PC-9 (cell line): ENCODE measurements around the gene VSIG10L. TPM values are rescaled to one million over a fixed set of nuclear protein-coding genes. Genes with fewer than 3 reads are reported as not detected.

ENCODE experiments used
- BruUV-seq: library from RNA; stranded (reverse); fragments of 400-500 nt; replicated peaks from 2 replicates; lab custom pipeline; 2021; lab: Mats Ljungman, UMichigan
- CTCF ChIA-PET: fragments of 300-600 bp; sonication (Branson Sonifier 250); formaldehyde crosslinking; loops from one replicate; lab custom pipeline; 2022; ENCODE audit warnings: antibody characterized with exemption; lab: Charles Lee
- POLR2A ChIA-PET: fragments of 300-600 bp; sonication (Branson Sonifier 250); formaldehyde crosslinking; loops from one replicate; lab custom pipeline; 2022; ENCODE audit warnings: antibody characterized with exemption; ENCODE audit not compliant: unreplicated experiment; lab: Charles Lee
- DNase-seq, 2 experiments: peaks; one replicate each; pipeline versions ENCODE4 v3.0.0 to v3.0.0-alpha.2; 2015 to 2022; ENCODE audit warnings: mixed read lengths in 1 of 2
- H2AFZ ChIP-seq: fragments of 200-600 bp; sonication (generic); 2 replicates; pipeline ENCODE4 v1.8.1; 2017; ENCODE audit warnings: antibody characterized with exemption
- H3F3A ChIP-seq: fragments of 200-600 bp; sonication (generic); 2 replicates; pipeline ENCODE4 v1.8.1; 2017; ENCODE audit warnings: antibody characterized with exemption, mild to moderate bottlenecking, low read depth; ENCODE audit not compliant: insufficient read depth
- H3K27ac ChIP-seq: fragments of 200-600 bp; sonication (generic); 2 replicates; pipeline ENCODE4 v1.6.1; 2016; ENCODE audit warnings: mixed run types
- H3K27me3 ChIP-seq: fragments of 200-600 bp; sonication (generic); 2 replicates; pipeline ENCODE4 v1.6.1; 2016; ENCODE audit warnings: low read depth, mixed run types; ENCODE audit not compliant: insufficient read depth
- H3K36me3 ChIP-seq: fragments of 200-600 bp; sonication (generic); 2 replicates; pipeline ENCODE4 v1.6.1; 2016; ENCODE audit warnings: low read depth, mixed run types
- H3K4me1 ChIP-seq: fragments of 200-600 bp; sonication (generic); replicated peaks from 2 replicates; pipeline ENCODE4 v1.6.1; 2016; ENCODE audit warnings: mixed run types; ENCODE audit not compliant: insufficient read depth
- H3K4me2 ChIP-seq: fragments of 200-600 bp; sonication (generic); 2 replicates; pipeline ENCODE4 v1.6.1; 2017; ENCODE audit warnings: mixed run types
- H3K4me3 ChIP-seq: fragments of 200-600 bp; sonication (generic); 2 replicates; pipeline ENCODE4 v1.6.1; 2016; ENCODE audit warnings: mixed run types
- H3K79me2 ChIP-seq: fragments of 200-600 bp; sonication (generic); 2 replicates; pipeline ENCODE4 v1.6.1; 2017; ENCODE audit warnings: low read depth, mixed run types
- H3K9me2 ChIP-seq: fragments of 200-600 bp; sonication (generic); 2 replicates; pipeline ENCODE4 v1.8.1; 2017; ENCODE audit warnings: mild to moderate bottlenecking; ENCODE audit not compliant: insufficient read depth
- H3K9me3 ChIP-seq: fragments of 200-600 bp; sonication (generic); 2 replicates; pipeline ENCODE4 v1.8.1; 2016; ENCODE audit warnings: low read depth; ENCODE audit not compliant: insufficient read depth
- H4K20me1 ChIP-seq: fragments of 200-600 bp; sonication (generic); 2 replicates; pipeline ENCODE4 v1.8.1; 2017; ENCODE audit not compliant: insufficient read depth
- CTCF ChIP-seq: fragments of 200-600 bp; sonication (generic); conservative IDR thresholded peaks from 2 replicates; pipeline ENCODE4 v1.6.1; 2017; ENCODE audit warnings: mixed run types, antibody characterized with exemption, mild to moderate bottlenecking, moderate library complexity
- EZH2 ChIP-seq: fragments of 200-600 bp; sonication (generic); IDR thresholded peaks from 2 replicates; pipeline ENCODE4 v1.8.0; 2017; ENCODE audit warnings: antibody characterized with exemption, low read depth
- intact Hi-C: fragments of 100-400 bp; cut with micrococcal nuclease; formaldehyde crosslinking; loops from one replicate; pipeline ENCODE4 v1.10.0; 2022; ENCODE audit not compliant: unreplicated experiment
- total RNA-seq: library from RNA; stranded (reverse); gene quantifications from 2 replicates; pipeline ENCODE4 v1.2.3, GENCODE V29; 2021

The VSIG10L gene
- total RNA-seq, 1 experiment from 2014 or later: 2.8 TPM

DNA sequence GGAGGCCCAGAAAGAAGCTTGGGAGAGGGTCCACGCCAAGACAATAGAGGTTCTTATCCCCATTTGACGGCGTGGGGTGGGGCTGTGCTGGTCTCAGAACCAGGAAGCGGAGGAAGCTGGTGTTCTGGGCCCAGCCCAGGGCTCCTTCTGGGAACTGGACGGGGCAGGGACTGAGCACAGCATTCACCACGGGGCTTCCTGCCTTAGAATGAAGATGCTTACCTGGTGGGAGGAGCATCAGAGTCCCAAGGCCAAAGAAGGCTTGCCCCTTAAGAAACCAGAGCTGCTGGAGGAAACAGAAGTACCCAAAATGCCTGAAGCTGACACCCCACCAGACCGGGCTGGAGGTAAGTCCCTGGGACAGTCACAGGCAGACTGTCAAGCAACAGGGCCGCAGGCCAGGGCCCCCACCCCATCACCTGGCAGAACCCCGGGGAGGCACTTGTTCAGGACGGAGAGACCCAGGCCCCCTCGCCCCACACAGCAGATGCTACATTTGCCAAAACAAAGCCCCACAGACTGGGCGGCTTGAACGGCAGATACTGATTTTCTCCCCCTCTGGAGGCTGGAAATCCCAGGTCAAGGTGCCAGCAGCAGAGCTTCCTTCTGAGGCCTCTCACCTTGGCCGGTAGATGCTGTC, 48.2 kb downstream of the VSIG10L start:
- H3K36me3 ChIP-seq: no peaks in the 10 kb centered on the region
- H3K9me3 ChIP-seq: no peaks in the 10 kb centered on the region
- peaks cover 99% of the 10 kb centered on the region for H3K27me3 ChIP-seq
- POLR2A ChIA-PET: no interaction called here
- intact Hi-C loops: no loop called here
- TF ChIP-seq EZH2 (no peak), CTCF (no peak)
- H3K27ac ChIP-seq: no peak overlapping the region
- H3K79me2 ChIP-seq: no peaks in the 10 kb centered on the region
- no peaks in the 10 kb centered on the region for H3K9me2 ChIP-seq
- no peak overlapping the region for H3K4me2 ChIP-seq
- no peak for DNase-seq
- no peak overlapping the region for H2AFZ ChIP-seq
- H3K4me1 ChIP-seq: no peaks in the 10 kb centered on the region
- CTCF ChIA-PET: no interaction called here
- BruUV-seq: no TSS peak
- no peaks in the 10 kb centered on the region for H4K20me1 ChIP-seq
- no peaks in the 10 kb centered on the region for H3F3A ChIP-seq
- no peak overlapping the region for H3K4me3 ChIP-seq

GRCh38 chr19:51292971-51293370, 49.0 kb downstream of the VSIG10L start:
- BruUV-seq: no TSS peak
- no peaks in the 10 kb centered on the region for H3K9me3 ChIP-seq
- CTCF ChIA-PET: no interaction called here
- intact Hi-C loops: no loop called here
- no peaks in the 10 kb centered on the region for H3K36me3 ChIP-seq
- H3K27ac ChIP-seq: no peak overlapping the region
- H3F3A ChIP-seq: no peaks in the 10 kb centered on the region
- no peak overlapping the region for H2AFZ ChIP-seq
- H3K4me3 ChIP-seq: no peak overlapping the region
- H3K27me3 ChIP-seq: peaks cover 97% of the 10 kb centered on the region
- POLR2A ChIA-PET: no interaction called here
- H3K9me2 ChIP-seq: no peaks in the 10 kb centered on the region
- TF ChIP-seq EZH2 (no peak), CTCF (no peak)
- DNase-seq: no peak
- no peaks in the 10 kb centered on the region for H4K20me1 ChIP-seq
- no peaks in the 10 kb centered on the region for H3K4me1 ChIP-seq
- no peak overlapping the region for H3K4me2 ChIP-seq
- no peaks in the 10 kb centered on the region for H3K79me2 ChIP-seq

DNA sequence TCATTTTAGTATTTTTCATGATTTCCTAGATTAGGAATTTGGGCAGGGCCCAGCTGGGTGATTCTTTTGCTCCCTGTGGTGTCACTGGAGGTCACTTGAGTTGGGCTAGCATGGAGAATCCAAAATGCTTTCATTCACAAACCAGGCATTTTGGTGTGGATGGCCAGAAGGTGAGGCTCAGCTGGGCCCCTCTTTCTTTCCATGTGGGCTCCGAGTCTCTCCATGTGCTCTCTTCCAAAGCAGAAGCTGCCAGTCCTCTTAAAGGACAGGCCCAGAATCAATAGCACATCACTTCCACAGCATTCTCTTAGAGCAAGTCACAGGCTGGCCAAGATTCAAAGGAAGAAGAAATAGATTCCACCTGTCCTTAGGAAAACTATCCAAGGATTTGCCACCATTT, 52.3 kb downstream of the VSIG10L start:
- Histone ChIP-seq H3K79me2 (no peaks in the 10 kb centered on the region), H3K9me2 (no peaks in the 10 kb centered on the region), H4K20me1 (no peaks in the 10 kb centered on the region), H3F3A (no peaks in the 10 kb centered on the region), H3K4me3 (no peak overlapping the region), H3K9me3 (no peaks in the 10 kb centered on the region), H3K27me3 (peaks cover 94% of the 10 kb centered on the region), H2AFZ (no peak overlapping the region), H3K27ac (no peak overlapping the region), H3K4me2 (no peak overlapping the region), H3K36me3 (no peaks in the 10 kb centered on the region), H3K4me1 (no peaks in the 10 kb centered on the region)
- CTCF ChIA-PET: no interaction called here
- BruUV-seq: no TSS peak
- POLR2A ChIA-PET: no interaction called here
- DNase-seq: no peak
- intact Hi-C loops: no loop called here
- TF ChIP-seq CTCF: no peak
- no peak for TF ChIP-seq EZH2
